Measurements from ENCODE around the gene ARID5B. TPM values are rescaled to one million over a fixed set of nuclear protein-coding genes. Genes with fewer than 3 reads are reported as not detected.

ARID5B gene
- total and polyA plus RNA-seq, 5 donors from 2014 or later, result 58.1 to 169 (median 64.0) TPM

- Mint-ChIP-seq H3K27me3 (no peaks in the 10 kb centered on the region), H3K36me3 (peaks cover 40% of the 10 kb centered on the region), H3K9me3 (no peaks in the 10 kb centered on the region), H3K4me3 (peak overlapping the region in 1 of 4 donors; percentile 29), H3K4me1 (peaks cover 26 to 77% (median 59%) of the 10 kb centered on the region in 4 donors), H3K27ac (peak overlapping the region in 2 of 3 donors; percentile 41 to 52)
- H3K9me3 ChIP-seq (ENCODE audit: control insufficient read depth in 2 of 2, low read length in 2 of 2), result no peaks in the 10 kb centered on the region
- ATAC-seq (ENCODE audit: low read depth in 2 of 2) (no peak), DNase-seq (no peak)
- H3K27me3 ChIP-seq (ENCODE audit: control insufficient read depth, insufficient read depth, low read length), result no peaks in the 10 kb centered on the region
- no peak overlapping the region for H3K4me3 ChIP-seq (ENCODE audit: low read depth, low read length)
- peaks cover 24% of the 10 kb centered on the region for H3K36me3 ChIP-seq (ENCODE audit: control insufficient read depth, insufficient read depth, low read length)
- H3K4me1 ChIP-seq (ENCODE audit: control insufficient read depth, insufficient read depth, low read length, poor library complexity, severe bottlenecking), result peaks cover 30% of the 10 kb centered on the region
- no peak overlapping the region for H3K27ac ChIP-seq (ENCODE audit: insufficient read depth, low read length, poor library complexity, severe bottlenecking)
Measured at GRCh38 chr10:61958805-61959204, 57.3 kb downstream of the ARID5B start.

DNA sequence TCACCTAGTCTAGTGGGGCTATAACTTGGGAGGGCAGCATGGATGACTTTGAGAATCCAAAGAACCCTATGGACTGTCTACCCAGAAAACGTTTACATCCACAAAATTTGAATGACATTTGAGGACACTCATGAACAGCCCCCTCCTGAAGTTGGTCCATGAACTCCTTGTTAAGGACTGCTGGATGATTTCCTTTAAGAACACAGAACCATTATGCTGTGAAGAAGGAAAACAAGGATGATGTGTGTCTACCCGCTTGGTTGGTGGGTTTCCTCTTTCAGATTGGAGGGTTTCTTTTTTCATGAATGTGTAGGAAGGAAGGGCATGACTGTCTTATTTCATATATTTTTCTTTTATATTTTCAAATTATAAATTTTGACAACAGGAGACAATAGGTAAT is 58.3 kb downstream of the ARID5B start:
- H3K36me3 ChIP-seq (ENCODE audit: control insufficient read depth, insufficient read depth, low read length), result peaks cover 21% of the 10 kb centered on the region
- Mint-ChIP-seq H3K4me1 (peaks cover 36 to 83% (median 63%) of the 10 kb centered on the region in 4 donors), H3K9me3 (peaks cover 0 to 2% (median 0%) of the 10 kb centered on the region in 7 donors), H3K36me3 (peaks cover 43% of the 10 kb centered on the region), H3K27ac (peak overlapping the region in 2 of 3 donors; percentile 15 to 80), H3K4me3 (no peak overlapping the region), H3K27me3 (no peaks in the 10 kb centered on the region)
- H3K27ac ChIP-seq (ENCODE audit: insufficient read depth, low read length, poor library complexity, severe bottlenecking), result peak overlapping the region; percentile 45
- ATAC-seq (ENCODE audit: low read depth in 2 of 2) (no peak), DNase-seq (no peak)
- H3K27me3 ChIP-seq (ENCODE audit: control insufficient read depth, insufficient read depth, low read length), result no peaks in the 10 kb centered on the region
- no peak overlapping the region for H3K4me3 ChIP-seq (ENCODE audit: low read depth, low read length)
- no peaks in the 10 kb centered on the region for H3K9me3 ChIP-seq (ENCODE audit: control insufficient read depth in 2 of 2, low read length in 2 of 2)
- H3K4me1 ChIP-seq (ENCODE audit: control insufficient read depth, insufficient read depth, low read length, poor library complexity, severe bottlenecking), result peaks cover 38% of the 10 kb centered on the region

DNA sequence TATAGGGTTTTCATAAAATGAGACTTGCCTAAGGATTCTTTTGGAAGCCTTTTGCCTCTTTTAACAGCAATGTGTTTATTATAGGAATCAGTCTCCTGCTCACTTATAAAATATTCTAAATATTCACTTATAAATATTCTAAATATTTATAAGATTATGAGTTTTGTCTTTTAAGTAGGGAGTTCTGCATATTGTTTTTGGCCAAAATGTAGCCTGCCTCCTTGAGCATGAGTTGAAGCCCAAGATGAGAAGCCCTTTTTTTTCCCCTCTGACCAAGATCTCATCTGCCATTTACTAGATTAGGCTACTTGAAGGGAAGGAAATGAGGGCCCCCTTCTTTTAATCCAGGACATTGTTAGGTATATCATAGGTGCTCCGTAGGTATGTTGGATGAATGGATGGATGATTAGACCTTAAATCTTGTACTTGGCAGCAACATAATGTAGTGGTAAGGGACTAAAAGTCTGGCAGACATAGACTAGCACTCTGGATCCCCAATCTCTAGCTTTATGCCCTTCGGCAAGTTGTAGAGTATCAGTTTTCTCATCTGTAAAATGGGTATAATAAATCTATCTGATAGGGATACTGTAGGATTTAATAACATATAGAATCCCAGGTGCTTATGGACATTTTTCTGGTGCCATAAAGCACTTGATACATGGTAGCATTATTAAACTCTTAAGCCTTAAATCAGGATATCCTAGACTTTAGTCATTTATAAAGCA is 59.1 kb downstream of the ARID5B start:
- Mint-ChIP-seq H3K36me3 (peaks cover 37% of the 10 kb centered on the region), H3K4me1 (peaks cover 39 to 83% (median 60%) of the 10 kb centered on the region in 4 donors)
- ATAC-seq (ENCODE audit: low read depth in 2 of 2), result no peak

GRCh38 chr10:61961278-61961677 is 59.8 kb downstream of the ARID5B start:
- Mint-ChIP-seq H3K36me3 (peaks cover 34% of the 10 kb centered on the region), H3K27ac (peak overlapping the region; percentile 80 to 91 (median 85)), H3K27me3 (no peaks in the 10 kb centered on the region), H3K9me3 (peaks cover 0 to 2% (median 0%) of the 10 kb centered on the region in 7 donors), H3K4me3 (peak overlapping the region; percentile 26 to 74 (median 48)), H3K4me1 (peaks cover 43 to 82% (median 63%) of the 10 kb centered on the region in 4 donors)
- Histone ChIP-seq H3K4me1 (ENCODE audit: control insufficient read depth, insufficient read depth, low read length, poor library complexity, severe bottlenecking) (peaks cover 49% of the 10 kb centered on the region), H3K9me3 (ENCODE audit: control insufficient read depth in 2 of 2, low read length in 2 of 2) (no peaks in the 10 kb centered on the region), H3K36me3 (ENCODE audit: control insufficient read depth, insufficient read depth, low read length) (peaks cover 19% of the 10 kb centered on the region), H3K27ac (ENCODE audit: insufficient read depth, low read length, poor library complexity, severe bottlenecking) (peak overlapping the region; percentile 66), H3K27me3 (ENCODE audit: control insufficient read depth, insufficient read depth, low read length) (no peaks in the 10 kb centered on the region), H3K4me3 (ENCODE audit: low read depth, low read length) (peak overlapping the region; percentile 54)
- ATAC-seq (ENCODE audit: low read depth in 2 of 2) (peak; percentile 76 to 87), DNase-seq (peak; percentile 4 to 83 (median 61))

More for the DNA sequence above, 59.1 kb downstream of the ARID5B start:
- Histone ChIP-seq H3K4me3 (ENCODE audit: low read depth, low read length) (peak overlapping the region; percentile 33), H3K36me3 (ENCODE audit: control insufficient read depth, insufficient read depth, low read length) (peaks cover 18% of the 10 kb centered on the region), H3K27ac (ENCODE audit: insufficient read depth, low read length, poor library complexity, severe bottlenecking) (peak overlapping the region; percentile 66), H3K9me3 (ENCODE audit: control insufficient read depth in 2 of 2, low read length in 2 of 2) (no peaks in the 10 kb centered on the region), H3K4me1 (ENCODE audit: control insufficient read depth, insufficient read depth, low read length, poor library complexity, severe bottlenecking) (peaks cover 46% of the 10 kb centered on the region), H3K27me3 (ENCODE audit: control insufficient read depth, insufficient read depth, low read length) (no peaks in the 10 kb centered on the region)
- DNase-seq, result no peak
- H3K27ac Mint-ChIP-seq, result peak overlapping the region; percentile 44 to 71 (median 68)
- H3K27me3 Mint-ChIP-seq, result no peaks in the 10 kb centered on the region
- H3K4me3 Mint-ChIP-seq, result no peak overlapping the region
- H3K9me3 Mint-ChIP-seq, result peaks cover 0 to 2% (median 0%) of the 10 kb centered on the region in 7 donors

DNA sequence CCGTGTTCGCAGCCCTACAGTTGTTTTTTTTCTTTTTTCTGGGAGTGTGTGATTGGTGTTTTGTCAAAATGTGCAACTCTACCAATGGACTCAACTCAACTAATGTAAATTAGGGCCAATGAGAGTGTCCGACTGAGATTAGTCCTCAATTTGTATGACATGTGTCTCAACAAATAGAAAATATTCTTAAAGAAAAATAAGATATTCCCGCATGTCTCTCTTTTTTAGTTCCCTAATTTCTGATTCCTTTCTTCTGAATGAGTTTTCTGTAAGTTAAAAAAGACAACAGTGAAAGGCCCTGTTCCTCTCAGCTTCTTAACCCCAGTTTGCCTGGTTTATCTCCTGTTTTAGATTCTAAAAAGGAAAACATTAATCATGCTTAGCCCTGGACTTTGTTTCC is 61.5 kb downstream of the ARID5B start:
- no peaks in the 10 kb centered on the region for H3K9me3 ChIP-seq (ENCODE audit: control insufficient read depth in 2 of 2, low read length in 2 of 2)
- peak overlapping the region; percentile 66 for H3K27ac ChIP-seq (ENCODE audit: insufficient read depth, low read length, poor library complexity, severe bottlenecking)
- no peaks in the 10 kb centered on the region for H3K27me3 Mint-ChIP-seq
- H3K4me3 ChIP-seq (ENCODE audit: low read depth, low read length), result no peak overlapping the region
- no peak for ATAC-seq (ENCODE audit: low read depth in 2 of 2)
- H3K27me3 ChIP-seq (ENCODE audit: control insufficient read depth, insufficient read depth, low read length), result no peaks in the 10 kb centered on the region
- peaks cover 44 to 85% (median 66%) of the 10 kb centered on the region in 4 donors for H3K4me1 Mint-ChIP-seq
- H3K9me3 Mint-ChIP-seq, result peaks cover 0 to 2% (median 0%) of the 10 kb centered on the region in 7 donors
- H3K36me3 Mint-ChIP-seq, result peaks cover 39% of the 10 kb centered on the region
- peaks cover 29% of the 10 kb centered on the region for H3K36me3 ChIP-seq (ENCODE audit: control insufficient read depth, insufficient read depth, low read length)
- peak overlapping the region in 2 of 4 donors; percentile 72 to 74 for H3K4me3 Mint-ChIP-seq
- peaks cover 49% of the 10 kb centered on the region for H3K4me1 ChIP-seq (ENCODE audit: control insufficient read depth, insufficient read depth, low read length, poor library complexity, severe bottlenecking)
- H3K27ac Mint-ChIP-seq, result peak overlapping the region in 2 of 3 donors; percentile 55 to 80
- DNase-seq, result no peak

GRCh38 chr10:61963669-61964058 is 62.2 kb downstream of the ARID5B start:
- DNase-seq (no peak), ATAC-seq (ENCODE audit: low read depth in 2 of 2) (no peak)
- Histone ChIP-seq H3K4me3 (ENCODE audit: low read depth, low read length) (no peak overlapping the region), H3K36me3 (ENCODE audit: control insufficient read depth, insufficient read depth, low read length) (peaks cover 29% of the 10 kb centered on the region), H3K4me1 (ENCODE audit: control insufficient read depth, insufficient read depth, low read length, poor library complexity, severe bottlenecking) (peaks cover 49% of the 10 kb centered on the region), H3K27me3 (ENCODE audit: control insufficient read depth, insufficient read depth, low read length) (no peaks in the 10 kb centered on the region), H3K9me3 (ENCODE audit: control insufficient read depth in 2 of 2, low read length in 2 of 2) (no peaks in the 10 kb centered on the region), H3K27ac (ENCODE audit: insufficient read depth, low read length, poor library complexity, severe bottlenecking) (no peak overlapping the region)
- Mint-ChIP-seq H3K36me3 (peaks cover 39% of the 10 kb centered on the region), H3K9me3 (peaks cover 0 to 2% (median 0%) of the 10 kb centered on the region in 7 donors), H3K27me3 (no peaks in the 10 kb centered on the region), H3K4me1 (peaks cover 41 to 85% (median 68%) of the 10 kb centered on the region in 4 donors), H3K4me3 (peak overlapping the region in 1 of 4 donors; percentile 53), H3K27ac (peak overlapping the region; percentile 61 to 88 (median 80))

- peaks cover 29% of the 10 kb centered on the region for H3K36me3 ChIP-seq (ENCODE audit: control insufficient read depth, insufficient read depth, low read length)
- H3K27me3 ChIP-seq (ENCODE audit: control insufficient read depth, insufficient read depth, low read length), result no peaks in the 10 kb centered on the region
- ATAC-seq (ENCODE audit: low read depth in 2 of 2), result no peak
- H3K27me3 Mint-ChIP-seq, result no peaks in the 10 kb centered on the region
- peaks cover 44% of the 10 kb centered on the region for H3K36me3 Mint-ChIP-seq
- peaks cover 0 to 2% (median 0%) of the 10 kb centered on the region in 7 donors for H3K9me3 Mint-ChIP-seq
- H3K4me1 ChIP-seq (ENCODE audit: control insufficient read depth, insufficient read depth, low read length, poor library complexity, severe bottlenecking), result peaks cover 49% of the 10 kb centered on the region
- H3K9me3 ChIP-seq (ENCODE audit: control insufficient read depth in 2 of 2, low read length in 2 of 2), result no peaks in the 10 kb centered on the region
- H3K4me3 ChIP-seq (ENCODE audit: low read depth, low read length), result peak overlapping the region; percentile 14
- H3K4me1 Mint-ChIP-seq, result peaks cover 37 to 85% (median 66%) of the 10 kb centered on the region in 4 donors
- peak overlapping the region in 3 of 4 donors; percentile 5 to 53 (median 7) for H3K4me3 Mint-ChIP-seq
- DNase-seq, result no peak
- H3K27ac Mint-ChIP-seq, result peak overlapping the region; percentile 61 to 88 (median 80)
- no peak overlapping the region for H3K27ac ChIP-seq (ENCODE audit: insufficient read depth, low read length, poor library complexity, severe bottlenecking)
Measured at GRCh38 chr10:61964059-61964709, 62.7 kb downstream of the ARID5B start.
